Measurements from ENCODE around the gene TTC9B. TPM values are rescaled to one million over a fixed set of nuclear protein-coding genes. Genes with fewer than 3 reads are reported as not detected.
A peak's percentile ranks its signal among the peaks of the same experiment; 100 is the strongest.

The TTC9B gene
- total and polyA plus RNA-seq, 2 of the 13 experiments (the other 11 are each of a cell fraction or from before 2014, with no cell fraction given) = not detected

DNA sequence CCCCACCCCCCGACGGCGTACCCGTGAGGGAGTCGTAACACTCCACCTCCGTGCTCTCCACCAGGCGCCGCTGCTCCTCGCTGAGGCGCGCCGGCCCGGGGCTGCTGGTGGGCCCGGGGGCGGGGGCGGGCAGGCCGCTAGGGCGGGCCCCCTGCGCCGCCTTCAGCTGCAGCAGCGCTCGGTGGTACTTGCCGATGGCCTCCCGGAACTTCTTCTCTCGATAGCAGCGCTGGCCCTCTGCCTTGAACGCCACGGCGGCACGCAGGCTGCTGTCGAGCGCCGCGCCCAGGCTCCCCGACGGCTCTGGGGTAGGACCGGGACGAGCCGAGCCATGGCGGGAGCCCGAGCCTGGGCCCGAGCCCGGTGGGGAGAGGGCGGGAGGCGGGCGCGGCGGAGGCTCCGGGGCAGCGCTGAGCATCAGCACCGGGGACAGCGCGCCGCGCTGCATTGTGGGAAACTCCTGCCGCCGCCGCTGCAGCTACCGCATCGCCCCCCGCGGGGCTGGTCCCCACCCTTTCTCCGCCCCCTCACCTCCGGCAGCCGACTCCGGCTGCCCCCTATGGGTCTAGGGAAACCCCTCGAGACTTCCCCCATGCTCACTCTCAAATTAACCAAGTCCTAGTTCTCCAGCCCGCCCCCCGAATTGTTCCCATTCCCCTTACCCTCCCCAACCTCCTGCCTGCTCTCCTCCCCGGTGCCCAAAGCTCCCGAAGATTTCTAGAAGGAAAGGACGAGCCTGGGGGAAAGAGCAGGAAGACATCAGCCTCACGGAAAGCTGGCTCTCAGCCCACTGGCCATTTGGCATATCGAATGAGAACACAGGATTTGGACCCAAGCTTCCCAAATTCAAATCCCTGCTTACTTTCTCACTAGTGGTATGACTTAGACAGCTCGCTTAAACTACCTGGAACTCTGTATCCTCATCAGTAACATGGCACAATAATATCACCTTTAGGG lies at the start of gene TTC9B (continued):
- TF ChIP-seq ZNF672 (CRISPR knock-in tag; IDR thresholded peaks at IDR 0.05) (no peak), MIER2 (CRISPR knock-in tag; IDR thresholded peaks at IDR 0.05) (peak; percentile 74), SALL1 (CRISPR knock-in tag; IDR thresholded peaks at IDR 0.05) (peak; percentile 23; the same call in 1 of the 2 replicates), ZNF768 (CRISPR knock-in tag; IDR thresholded peaks at IDR 0.05) (peak; percentile 37; the same call in 1 of the 2 replicates), ZNF335 (CRISPR knock-in tag; IDR thresholded peaks at IDR 0.05) (no peak), CHCHD3 (CRISPR knock-in tag; IDR thresholded peaks at IDR 0.05) (no peak), KDM1A (CRISPR knock-in tag; IDR thresholded peaks at IDR 0.05) (peak; percentile 85; the same call in 1 of the 2 replicates), ZNF563 (CRISPR knock-in tag; IDR thresholded peaks at IDR 0.05) (no peak), AGO2 (optimal IDR thresholded peaks at IDR 0.05; ENCODE audit: low read depth, low read length) (no peak), POLR2AphosphoS5 (IDR thresholded peaks at IDR 0.05; ENCODE audit: low read depth, low read length) (no peak), FOXP1 (IDR thresholded peaks at IDR 0.05) (no peak), FOXP1 (CRISPR knock-in tag; IDR thresholded peaks at IDR 0.05) (no peak), SMC3 (IDR thresholded peaks at IDR 0.05; ENCODE audit: low read length) (no peak), ZNF614 (CRISPR knock-in tag; IDR thresholded peaks at IDR 0.05; ENCODE audit: borderline replicate concordance) (no peak), ZNF619 (CRISPR knock-in tag; IDR thresholded peaks at IDR 0.05) (no peak), ZNF746 (CRISPR knock-in tag; IDR thresholded peaks at IDR 0.05) (no peak)
- TF ChIP-seq, protein P1, sequence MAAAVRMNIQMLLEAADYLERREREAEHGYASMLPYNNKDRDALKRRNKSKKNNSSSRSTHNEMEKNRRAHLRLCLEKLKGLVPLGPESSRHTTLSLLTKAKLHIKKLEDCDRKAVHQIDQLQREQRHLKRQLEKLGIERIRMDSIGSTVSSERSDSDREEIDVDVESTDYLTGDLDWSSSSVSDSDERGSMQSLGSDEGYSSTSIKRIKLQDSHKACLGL (CRISPR knock-in tag; IDR thresholded peaks at IDR 0.05) = no peak
- TF ChIP-seq, protein P2, sequence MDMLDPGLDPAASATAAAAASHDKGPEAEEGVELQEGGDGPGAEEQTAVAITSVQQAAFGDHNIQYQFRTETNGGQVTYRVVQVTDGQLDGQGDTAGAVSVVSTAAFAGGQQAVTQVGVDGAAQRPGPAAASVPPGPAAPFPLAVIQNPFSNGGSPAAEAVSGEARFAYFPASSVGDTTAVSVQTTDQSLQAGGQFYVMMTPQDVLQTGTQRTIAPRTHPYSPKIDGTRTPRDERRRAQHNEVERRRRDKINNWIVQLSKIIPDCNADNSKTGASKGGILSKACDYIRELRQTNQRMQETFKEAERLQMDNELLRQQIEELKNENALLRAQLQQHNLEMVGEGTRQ (IDR thresholded peaks at IDR 0.05; ENCODE audit: low read depth, low read length) = no peak
- TF ChIP-seq, protein P2 (CRISPR knock-in tag; IDR thresholded peaks at IDR 0.05; ENCODE audit: borderline replicate concordance) = no peak
- TF ChIP-seq, protein P3, sequence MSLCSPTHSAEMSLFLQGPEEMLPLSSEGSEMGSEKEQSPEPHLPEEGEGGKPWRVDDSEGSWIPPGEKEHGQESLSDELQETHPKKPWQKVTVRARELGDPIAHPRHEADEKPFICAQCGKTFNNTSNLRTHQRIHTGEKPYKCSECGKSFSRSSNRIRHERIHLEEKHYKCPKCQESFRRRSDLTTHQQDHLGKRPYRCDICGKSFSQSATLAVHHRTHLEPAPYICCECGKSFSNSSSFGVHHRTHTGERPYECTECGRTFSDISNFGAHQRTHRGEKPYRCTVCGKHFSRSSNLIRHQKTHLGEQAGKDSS (CRISPR knock-in tag; IDR thresholded peaks at IDR 0.05; ENCODE audit: borderline replicate concordance, low read depth) = no peak
- TF ChIP-seq, protein P4, sequence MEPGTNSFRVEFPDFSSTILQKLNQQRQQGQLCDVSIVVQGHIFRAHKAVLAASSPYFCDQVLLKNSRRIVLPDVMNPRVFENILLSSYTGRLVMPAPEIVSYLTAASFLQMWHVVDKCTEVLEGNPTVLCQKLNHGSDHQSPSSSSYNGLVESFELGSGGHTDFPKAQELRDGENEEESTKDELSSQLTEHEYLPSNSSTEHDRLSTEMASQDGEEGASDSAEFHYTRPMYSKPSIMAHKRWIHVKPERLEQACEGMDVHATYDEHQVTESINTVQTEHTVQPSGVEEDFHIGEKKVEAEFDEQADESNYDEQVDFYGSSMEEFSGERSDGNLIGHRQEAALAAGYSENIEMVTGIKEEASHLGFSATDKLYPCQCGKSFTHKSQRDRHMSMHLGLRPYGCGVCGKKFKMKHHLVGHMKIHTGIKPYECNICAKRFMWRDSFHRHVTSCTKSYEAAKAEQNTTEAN (CRISPR knock-in tag; conservative IDR thresholded peaks at IDR 0.05) = no peak
- TF ChIP-seq, protein P5, sequence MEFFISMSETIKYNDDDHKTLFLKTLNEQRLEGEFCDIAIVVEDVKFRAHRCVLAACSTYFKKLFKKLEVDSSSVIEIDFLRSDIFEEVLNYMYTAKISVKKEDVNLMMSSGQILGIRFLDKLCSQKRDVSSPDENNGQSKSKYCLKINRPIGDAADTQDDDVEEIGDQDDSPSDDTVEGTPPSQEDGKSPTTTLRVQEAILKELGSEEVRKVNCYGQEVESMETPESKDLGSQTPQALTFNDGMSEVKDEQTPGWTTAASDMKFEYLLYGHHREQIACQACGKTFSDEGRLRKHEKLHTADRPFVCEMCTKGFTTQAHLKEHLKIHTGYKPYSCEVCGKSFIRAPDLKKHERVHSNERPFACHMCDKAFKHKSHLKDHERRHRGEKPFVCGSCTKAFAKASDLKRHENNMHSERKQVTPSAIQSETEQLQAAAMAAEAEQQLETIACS (CRISPR knock-in tag; IDR thresholded peaks at IDR 0.05) = no peak
- TF ChIP-seq, protein P6, sequence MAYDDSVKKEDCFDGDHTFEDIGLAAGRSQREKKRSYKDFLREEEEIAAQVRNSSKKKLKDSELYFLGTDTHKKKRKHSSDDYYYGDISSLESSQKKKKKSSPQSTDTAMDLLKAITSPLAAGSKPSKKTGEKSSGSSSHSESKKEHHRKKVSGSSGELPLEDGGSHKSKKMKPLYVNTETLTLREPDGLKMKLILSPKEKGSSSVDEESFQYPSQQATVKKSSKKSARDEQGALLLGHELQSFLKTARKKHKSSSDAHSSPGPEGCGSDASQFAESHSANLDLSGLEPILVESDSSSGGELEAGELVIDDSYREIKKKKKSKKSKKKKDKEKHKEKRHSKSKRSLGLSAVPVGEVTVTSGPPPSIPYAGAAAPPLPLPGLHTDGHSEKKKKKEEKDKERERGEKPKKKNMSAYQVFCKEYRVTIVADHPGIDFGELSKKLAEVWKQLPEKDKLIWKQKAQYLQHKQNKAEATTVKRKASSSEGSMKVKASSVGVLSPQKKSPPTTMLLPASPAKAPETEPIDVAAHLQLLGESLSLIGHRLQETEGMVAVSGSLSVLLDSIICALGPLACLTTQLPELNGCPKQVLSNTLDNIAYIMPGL (CRISPR knock-in tag; IDR thresholded peaks at IDR 0.05; ENCODE audit: borderline replicate concordance in 1 of 2, low read depth in 1 of 2) = no peak
